COLO668 (cell line): ENCODE data around the gene ARMH4.
"Not testable (repeated sequence)": the region's sequence is repeated elsewhere in the genome, so short reads cannot be mapped to it uniquely, and the experiment has no call there.

Experiments
- DNase-seq: peaks from one replicate; lab custom pipeline; 2025; ENCODE audit not compliant: unreplicated experiment; lab: John Stamatoyannopoulos, UW

ARMH4 gene

DNA sequence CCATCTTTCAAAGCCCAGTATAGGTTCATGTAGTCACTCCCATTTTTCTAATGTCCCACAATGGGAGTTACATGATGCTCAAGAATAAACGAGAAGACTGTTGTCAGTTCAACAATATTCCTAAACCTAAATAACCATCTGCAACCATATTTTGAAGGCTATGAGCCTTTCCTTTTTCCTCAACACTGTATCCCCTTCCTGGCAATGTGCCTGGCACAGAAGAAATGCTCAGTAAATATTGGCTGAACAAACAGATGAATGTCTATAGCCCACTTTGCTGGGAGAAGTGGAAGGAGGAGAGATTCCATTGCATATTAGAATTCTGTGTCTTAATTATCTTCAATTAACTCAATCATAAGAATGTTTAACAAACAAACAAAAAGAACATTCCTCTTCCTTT, 6.1 kb downstream of the ARMH4 start:
- DNase-seq: no peak

DNA sequence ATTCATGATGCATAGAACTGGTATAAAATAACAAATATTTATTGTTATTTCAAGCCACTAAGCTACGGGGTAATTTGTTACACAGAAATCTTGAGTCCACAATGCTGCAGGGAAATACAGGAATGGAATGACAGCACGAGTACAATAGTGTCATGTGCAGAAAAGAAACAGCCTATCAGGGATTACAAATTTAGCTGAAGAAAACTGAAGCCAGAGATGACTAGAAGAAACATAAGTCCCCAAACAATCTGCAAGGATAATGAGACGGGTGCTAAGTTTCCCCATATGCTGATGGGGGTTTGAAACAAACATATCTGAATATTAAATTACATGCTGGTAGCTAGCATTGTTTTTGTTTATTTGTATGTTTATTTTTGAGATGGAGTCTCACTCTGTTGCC, 8.9 kb downstream of the ARMH4 start:
- DNase-seq: no peak

DNA sequence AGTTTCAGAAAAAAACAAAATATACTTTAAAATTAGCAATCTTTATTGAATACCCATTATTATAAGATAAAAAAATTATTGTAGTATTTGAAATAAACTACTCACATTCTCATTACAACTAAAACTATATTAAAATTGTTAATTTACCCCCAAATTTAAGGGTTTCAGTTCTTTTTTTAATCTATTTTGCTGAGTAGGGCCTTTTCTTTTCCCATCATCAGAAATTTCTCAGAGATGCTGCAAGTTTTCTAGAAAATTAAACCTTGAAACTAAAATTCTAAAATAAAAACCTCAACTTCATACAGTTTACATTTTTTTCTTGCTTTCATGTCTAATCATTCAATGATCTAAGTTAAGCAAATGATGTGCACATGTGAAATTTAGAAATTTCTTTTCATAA, 10.1 kb downstream of the ARMH4 start:
- DNase-seq: no peak

DNA sequence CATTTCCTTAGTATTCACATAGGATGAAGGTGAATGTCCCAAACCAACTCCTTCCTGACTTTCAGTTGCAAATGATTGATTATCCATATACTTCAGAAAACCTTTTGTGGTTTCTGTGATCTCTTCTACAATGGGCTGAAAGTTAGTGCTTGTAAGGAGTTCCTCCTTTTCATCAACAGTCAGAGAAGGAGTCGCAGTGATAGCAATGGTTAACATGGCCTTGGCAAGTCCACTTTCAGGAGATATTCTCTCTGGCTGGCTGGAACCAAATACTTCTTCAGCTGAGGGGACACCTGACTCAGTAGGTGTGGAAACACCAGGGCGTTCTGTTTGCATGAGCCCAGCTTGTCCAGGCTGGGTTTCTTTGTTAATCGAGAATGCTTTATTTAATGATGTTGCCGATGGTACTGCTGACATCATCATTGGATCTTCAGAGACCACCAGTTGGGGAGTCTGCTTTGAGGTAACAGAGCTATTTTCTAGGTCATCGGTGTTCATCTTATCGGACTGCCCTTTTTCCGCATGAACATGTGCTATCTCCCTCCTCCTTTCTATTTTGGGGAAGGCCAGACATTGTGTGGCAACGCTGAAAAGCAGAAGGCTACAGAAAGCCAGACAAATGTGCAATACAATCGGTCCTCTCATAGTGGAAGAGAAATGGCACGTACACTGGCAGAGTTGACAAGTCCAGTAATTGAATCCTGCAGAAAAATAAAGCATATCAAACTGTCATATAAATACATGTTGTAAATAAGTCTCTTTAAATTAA, 13.1 kb downstream of the ARMH4 start:
- DNase-seq: no peak

DNA sequence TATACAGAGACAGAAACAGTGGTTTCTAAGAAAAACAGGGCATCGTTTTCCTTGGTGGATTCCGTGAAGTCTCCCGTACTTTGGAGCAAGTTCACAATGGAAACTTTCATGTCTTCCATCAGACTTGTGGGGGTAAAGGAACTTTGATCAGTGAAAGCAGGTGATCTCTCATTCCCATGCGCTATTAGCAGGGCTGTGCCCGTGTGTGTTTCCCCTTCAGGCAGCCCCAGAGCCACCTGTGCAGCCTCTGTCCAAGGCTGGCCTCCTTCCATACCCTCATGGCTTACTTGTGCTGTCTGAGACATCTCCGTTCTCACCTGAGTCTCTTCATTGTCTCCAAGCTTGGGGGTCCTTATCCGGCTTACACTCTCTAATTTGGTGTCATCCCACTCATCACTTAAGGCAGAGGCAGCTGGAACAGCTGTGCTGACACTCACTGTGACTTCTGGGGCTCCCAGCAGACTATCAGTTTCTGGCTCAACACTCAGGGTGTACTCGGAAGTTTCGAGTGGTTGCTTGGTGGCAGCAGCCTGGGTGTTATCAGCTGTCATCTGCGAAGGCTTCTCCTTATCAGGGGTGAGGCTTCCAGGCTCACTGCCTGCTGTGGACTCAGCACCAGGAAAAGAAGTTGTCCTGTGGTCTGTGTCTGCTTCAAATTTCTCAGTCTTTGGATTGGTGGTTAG, 13.8 kb downstream of the ARMH4 start:
- DNase-seq: no peak

DNA sequence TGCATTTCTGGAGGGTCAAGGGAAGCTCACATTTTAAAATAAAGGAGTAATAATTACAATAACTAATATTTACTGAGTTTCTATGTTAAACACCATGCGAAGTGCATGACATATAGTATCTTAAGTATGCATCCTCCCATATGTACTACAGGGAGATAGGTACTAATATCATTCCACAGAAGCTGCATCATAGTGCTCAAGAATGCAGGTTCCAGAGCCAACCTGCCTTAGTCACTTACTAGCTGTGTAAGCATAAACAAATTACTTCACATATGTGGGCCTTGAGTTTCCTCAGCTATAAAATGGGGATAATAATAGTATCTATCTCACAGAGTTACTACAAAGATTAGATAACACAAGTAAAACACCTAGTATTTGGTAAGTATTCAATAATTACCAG, 18.3 kb downstream of the ARMH4 start:
- DNase-seq: no peak

DNA sequence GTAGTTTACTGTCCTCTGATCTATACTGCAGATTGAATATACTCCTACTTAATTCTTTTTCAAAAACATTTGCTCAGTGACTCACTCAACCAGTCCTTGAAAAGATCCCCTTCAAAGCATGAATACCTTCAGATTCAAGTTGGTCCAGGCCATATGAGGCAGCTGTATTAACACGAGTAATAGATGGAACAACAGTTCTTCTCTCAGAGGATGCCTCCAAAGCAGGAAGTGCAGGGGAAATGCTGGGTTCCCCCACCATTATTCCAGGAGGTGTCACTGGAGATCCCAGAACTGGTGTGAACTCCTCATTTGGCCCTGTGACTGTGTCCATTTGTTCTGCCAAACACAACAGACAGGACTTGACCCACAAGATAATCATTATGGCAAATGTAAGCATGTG, 20.6 kb downstream of the ARMH4 start:
- peak; percentile 29 for DNase-seq

DNA sequence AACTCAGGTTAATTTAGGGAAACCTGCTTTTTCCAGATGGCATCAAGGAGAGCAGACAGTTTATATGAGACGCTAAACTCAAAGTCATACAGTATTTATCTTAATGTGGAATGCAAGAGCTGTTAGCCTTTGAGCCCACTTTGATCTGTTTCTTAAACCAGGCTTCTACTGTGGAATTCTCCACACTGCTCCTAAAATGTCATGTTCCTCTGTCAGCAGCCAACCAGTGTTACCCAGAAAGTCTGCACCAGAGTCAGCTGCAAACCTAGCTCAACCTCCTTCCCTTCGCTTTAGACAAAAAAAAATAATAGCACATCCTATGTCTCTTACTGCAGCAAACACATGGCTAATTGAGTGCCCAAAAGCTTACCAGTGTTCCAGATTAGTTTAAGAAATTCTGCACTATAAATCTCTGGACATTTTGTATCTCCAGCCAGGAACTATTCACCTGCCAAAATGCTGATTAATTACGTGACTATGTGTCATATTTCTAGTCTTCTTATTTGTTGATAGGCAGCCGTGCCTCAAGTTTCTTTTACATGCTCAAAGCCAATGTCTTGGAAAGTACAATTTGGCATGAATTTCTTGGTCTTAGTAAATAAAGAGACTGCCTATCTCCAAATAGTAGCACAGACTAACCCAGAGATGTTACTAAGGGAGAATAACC, 21.8 kb downstream of the ARMH4 start:
- DNase-seq: no peak

DNA sequence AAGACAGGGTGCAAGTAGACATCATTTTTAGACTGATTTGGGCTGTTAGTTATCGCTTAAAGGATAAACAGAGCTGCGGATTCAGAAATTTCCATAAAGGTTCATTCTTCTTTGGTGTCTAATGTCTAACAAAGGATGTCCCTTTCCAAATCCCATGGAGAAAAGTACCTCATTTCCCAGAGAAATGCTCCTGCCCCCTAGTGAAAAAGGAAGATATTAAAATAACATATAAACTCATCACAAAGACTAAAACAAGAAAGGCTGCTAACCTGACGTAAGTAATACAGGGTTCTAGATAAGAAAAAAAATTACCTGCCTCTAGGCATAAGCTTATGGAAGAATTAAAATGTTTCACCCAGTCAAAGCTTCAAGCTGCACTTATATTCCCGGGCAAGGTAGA, 22.8 kb downstream of the ARMH4 start:
- DNase-seq: no peak

DNA sequence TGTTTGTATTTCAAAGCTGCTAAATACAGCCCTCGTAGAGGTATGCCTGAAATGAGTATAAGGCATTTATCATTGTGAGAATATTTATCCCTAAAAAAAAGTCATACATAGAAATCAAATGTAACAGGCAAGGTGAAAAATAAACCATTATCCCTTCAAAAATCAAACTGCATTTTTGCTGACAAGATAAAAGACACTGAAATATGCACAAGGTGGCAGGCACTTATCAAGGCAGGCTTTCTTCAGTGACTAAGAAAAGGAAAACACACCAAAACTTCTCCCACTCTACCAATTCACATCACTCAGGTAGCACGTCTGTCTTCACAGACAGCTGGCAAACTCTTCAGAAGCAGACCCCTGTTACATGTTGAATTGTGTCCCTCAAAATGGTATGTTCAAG, 23.6 kb downstream of the ARMH4 start:
- no peak for DNase-seq

DNA sequence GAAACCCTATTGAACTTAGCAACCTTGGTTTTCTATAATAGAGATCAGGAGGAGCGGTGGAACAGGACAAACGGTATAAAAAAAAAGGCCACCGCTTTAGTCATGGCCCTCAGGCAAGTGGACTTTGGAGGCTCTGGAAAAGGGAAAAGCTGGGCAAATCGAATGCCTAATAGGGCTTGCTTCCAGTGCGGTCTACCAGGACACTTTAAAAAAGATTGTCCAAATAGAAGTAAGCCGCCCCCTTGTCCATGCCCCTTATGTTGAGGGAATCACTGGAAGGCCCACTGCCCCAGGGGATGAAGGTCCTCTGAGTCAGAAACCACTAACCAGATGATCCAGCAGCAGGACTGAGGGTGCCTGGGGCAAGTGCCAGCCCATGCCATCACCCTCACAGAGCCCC, 29.5 kb downstream of the ARMH4 start:
- not testable (repeated sequence) for DNase-seq

DNA sequence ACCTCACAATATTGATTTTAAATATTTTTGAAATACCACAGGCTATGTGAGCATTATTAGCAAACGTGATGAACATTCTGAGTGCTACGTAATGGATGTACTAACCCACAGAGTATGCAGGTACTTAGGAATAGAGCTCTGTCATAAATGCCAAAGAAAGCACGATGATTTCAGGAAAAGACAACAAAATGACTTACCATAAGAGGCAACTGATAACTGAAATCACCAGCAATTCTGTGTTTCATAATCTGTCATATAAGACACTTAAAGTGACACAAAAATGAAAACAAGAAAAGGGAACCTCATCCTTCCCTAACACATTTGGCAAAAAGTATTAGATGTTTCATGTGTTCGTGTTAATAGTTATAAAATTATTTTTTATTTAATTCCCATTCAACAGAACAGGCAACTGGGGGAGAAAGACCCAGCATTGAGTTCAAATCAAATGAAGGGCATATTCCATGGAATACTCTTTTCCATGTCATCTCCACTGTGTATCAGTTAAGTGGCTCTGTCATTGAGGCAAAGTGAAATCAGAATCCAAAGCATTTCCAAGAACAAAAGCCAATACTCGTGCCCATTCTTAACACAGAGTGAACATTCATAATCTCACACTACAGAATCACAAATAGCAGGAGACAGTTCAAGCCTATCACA, 30.4 kb downstream of the ARMH4 start:
- DNase-seq: no peak

DNA sequence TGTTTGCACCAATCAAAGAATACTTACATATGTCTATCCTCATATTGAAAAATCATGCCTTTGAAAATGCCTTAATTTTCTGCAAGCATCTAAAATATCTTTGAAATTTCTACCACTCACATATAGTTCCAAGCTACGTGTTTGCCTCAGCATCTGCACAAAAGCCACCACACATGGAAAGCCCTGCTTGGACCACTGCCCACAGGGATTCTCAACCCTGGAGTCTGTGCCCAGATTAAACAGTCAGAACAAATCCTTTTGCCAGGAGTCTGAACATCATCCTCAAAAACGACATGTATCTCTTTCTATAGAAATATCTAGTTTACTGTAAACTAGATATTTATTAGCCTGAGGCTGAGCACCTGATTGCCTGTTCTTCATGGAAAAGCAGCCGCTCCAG, 32.6 kb downstream of the ARMH4 start:
- no peak for DNase-seq

DNA sequence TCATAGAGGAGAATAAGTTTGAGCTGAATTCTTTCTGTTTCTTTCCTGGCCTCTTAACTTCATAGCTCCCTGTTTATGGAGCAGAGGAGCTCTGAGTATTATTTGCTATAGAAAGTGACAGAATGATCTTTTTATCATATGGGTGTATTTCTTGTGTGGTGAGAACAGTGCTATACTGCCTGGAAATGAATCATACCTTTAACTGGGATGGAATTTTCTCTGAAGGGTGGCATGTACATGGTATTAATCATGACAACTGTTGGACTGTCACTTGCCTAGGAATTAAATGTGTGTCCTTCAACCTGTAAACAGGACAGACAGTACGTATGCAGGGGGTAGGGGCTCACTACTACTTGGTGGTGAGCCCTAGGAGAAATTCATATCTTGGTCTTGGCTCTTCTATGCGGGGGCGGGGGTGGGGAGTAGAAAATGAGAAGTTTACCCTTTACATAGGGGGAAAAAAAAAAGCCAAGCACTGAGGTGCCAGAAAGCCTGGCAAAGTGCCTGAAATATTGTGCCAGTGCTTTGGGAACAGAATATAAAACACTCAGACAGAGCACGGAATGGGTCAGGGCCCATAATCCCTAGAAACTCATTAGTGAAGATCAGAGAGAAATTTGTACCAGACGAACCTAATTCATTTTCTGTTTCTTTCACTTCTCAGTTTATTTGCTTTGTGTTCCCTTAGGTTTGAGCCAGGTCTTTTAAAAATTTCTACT, 33.8 kb downstream of the ARMH4 start:
- DNase-seq: no peak

DNA sequence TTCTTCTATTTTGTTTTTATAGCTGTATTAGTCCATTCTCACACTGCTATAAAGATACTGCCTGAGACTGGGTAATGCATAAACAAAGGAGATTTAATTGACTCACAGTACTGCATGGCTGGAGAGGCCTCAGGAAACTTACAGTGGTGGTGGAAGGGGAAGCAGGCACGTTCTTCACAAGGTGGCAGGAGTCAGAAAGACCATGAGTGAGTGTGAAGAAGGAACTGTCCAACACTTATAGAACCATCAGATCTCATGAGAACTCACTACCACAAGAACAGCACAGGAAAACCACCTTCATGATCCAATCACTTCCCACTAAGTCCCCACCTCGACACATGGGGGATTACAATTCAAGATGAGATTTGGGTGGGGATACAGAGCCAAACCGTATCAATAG, 42.3 kb downstream of the ARMH4 start:
- no peak for DNase-seq

DNA sequence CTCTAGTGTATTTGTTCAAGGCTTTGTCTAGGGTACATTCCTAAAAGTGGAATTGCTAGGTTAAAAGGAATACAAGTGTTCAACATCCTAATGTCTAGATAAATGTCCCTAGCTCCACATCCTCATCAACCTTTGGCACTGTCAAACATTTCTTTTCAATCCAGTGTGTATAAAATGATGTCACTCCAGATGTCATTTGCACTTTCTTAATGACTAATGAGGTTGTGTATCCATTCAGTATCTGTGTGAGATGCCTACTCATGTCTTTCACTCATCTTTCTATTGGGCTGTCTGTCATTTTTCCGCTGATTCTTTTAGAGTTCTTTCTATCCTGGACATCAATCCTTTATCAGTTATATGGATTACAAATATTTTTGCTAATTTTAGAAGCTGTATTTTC, 43.3 kb downstream of the ARMH4 start:
- DNase-seq: no peak

DNA sequence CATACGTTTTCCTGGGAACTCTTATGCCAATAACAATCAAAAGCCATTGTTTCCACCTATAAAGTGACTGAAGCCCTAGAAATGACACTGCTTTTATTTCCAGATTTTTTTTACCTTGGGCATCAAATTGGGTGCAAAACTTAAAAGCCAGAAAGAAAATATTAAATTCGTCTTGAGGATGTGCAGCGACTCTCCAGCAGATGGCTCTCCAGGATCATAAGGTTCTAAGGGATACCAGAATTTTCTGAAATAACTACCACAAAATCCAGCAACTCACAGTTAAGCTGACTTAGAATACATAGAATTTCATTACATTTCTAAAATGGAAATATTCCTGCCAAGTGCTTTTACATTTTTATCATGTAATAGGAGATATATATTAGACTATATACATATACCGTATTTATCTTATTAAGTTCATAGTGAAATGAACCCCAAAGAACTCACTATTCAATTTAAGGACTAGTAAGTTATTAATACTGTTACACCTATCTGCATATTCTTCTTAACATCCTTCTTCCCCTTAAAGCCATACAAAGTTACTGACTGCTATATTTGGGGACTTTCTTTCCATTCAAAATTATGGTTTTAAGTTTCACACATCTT, 44.0 kb downstream of the ARMH4 start:
- DNase-seq: peak; percentile 49

DNA sequence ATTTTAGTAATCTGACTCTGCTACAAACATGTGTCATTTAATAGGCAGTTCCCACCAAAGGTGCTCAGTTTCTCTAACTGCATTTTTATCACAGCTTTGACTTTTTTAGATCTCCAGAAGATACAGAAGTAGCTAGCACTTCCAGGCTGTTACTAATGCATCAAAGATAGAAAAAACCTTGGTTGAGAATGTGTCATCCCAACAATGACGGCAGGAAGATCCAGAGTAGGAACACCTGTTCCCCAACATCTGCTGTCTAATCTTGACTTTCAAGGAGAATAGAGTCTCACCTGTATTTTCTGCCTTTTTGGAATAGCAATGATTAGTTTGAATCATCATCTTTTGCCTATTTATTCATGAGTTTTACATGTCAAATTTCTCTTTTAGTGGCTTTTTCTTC, 45.0 kb downstream of the ARMH4 start:
- no peak for DNase-seq

DNA sequence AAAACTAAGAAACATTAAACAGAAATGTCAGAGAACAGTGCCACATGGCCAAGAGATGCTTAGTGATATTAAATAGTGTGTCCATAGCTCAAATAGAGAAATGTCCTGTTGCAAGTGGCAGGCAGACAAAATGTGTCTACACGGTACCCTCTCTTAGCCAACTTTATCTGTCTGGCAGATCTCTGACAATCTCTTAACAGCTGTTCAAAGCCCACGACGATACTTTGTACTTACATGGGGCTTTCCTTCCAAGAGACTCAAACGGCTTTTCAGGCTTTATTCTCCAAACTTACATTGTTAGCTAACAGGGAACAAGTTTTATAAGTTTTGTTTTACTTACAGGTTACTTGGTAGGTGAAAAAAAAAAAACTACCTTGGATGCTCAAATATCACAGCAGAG, 45.6 kb downstream of the ARMH4 start:
- DNase-seq: no peak

DNA sequence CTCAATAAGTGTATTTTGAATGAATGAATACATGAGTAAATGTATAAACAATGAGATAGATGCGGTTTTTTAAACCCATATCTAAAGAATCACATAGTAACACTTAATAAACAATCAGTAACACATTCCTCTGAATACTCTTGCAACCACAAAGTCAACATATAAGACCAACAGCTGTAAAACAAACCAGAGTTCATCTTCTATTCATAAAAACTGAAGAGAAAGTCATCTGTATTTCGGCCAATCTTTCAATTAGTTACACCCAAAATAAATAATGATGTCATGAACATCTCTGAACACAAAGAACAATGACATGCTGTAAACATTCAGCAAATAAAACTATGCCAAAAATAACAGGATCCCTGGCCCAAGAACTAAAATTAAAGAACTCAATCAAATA, 47.2 kb downstream of the ARMH4 start:
- DNase-seq: no peak
